ENCODE results near the gene BTBD9.

GRCh38 chr6:38571721-38572120 is 68.0 kb downstream of the BTBD9 start:
- no peak for TF ChIP-seq POLR2A (IDR thresholded peaks at IDR 0.05)
- TF ChIP-seq, protein P1, sequence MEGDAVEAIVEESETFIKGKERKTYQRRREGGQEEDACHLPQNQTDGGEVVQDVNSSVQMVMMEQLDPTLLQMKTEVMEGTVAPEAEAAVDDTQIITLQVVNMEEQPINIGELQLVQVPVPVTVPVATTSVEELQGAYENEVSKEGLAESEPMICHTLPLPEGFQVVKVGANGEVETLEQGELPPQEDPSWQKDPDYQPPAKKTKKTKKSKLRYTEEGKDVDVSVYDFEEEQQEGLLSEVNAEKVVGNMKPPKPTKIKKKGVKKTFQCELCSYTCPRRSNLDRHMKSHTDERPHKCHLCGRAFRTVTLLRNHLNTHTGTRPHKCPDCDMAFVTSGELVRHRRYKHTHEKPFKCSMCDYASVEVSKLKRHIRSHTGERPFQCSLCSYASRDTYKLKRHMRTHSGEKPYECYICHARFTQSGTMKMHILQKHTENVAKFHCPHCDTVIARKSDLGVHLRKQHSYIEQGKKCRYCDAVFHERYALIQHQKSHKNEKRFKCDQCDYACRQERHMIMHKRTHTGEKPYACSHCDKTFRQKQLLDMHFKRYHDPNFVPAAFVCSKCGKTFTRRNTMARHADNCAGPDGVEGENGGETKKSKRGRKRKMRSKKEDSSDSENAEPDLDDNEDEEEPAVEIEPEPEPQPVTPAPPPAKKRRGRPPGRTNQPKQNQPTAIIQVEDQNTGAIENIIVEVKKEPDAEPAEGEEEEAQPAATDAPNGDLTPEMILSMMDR (IDR thresholded peaks at IDR 0.05): no peak

Measured in Peyer's patch (tissue), 4 donors.